Upper lobe of left lung (tissue), 4 donors: ENCODE measurements around the gene LRRC8D.

Source experiments
- POLR2A ChIP-seq, 4 donors: fragments of 450-650 bp; IDR thresholded peaks; one replicate each; pipeline ENCODE4 v1.5.1; 2016 to 2017; ENCODE audit warnings: antibody characterized with exemption in 4 of 4, mild to moderate bottlenecking in 2 of 4
- POLR2AphosphoS5 ChIP-seq, 2 donors: sonication (generic); formaldehyde crosslinking; IDR thresholded peaks; one replicate each; pipeline ENCODE4 v1.5.1; 2017; ENCODE audit warnings: antibody characterized with exemption in 2 of 2
- TF ChIP-seq, protein P1 (sequence below), 6 experiments: fragments of 450-650 bp in 4 of 6; fragments of 200-600 bp in 2 of 6; sonication (generic) in 2 of 6; IDR thresholded peaks; one replicate each; pipeline ENCODE4 v1.5.1; 2016 to 2019; ENCODE audit warnings: antibody characterized with exemption in 6 of 6

DNA sequence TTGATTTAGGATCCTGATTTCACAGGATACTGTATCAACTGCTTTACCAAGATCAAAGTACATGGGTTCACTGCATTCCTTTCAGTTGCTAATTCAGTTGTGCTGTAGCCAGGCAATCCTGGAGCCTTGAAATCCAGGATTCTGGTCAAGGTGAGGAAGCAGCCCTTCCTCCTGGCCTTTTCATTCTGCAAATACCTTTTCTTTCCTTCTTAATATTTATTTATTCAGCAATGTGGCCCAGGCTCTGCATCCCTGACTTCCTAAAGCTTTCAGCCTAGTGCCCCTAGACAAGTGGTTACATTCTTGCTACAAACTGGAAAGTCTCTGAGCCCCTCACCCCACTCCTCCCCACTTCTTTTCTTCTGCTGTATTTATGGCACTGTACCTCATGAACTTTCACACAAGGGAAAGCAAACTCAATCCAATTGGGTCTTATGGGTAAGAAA, 16.2 kb downstream of the LRRC8D start:
- TF ChIP-seq, protein P1, sequence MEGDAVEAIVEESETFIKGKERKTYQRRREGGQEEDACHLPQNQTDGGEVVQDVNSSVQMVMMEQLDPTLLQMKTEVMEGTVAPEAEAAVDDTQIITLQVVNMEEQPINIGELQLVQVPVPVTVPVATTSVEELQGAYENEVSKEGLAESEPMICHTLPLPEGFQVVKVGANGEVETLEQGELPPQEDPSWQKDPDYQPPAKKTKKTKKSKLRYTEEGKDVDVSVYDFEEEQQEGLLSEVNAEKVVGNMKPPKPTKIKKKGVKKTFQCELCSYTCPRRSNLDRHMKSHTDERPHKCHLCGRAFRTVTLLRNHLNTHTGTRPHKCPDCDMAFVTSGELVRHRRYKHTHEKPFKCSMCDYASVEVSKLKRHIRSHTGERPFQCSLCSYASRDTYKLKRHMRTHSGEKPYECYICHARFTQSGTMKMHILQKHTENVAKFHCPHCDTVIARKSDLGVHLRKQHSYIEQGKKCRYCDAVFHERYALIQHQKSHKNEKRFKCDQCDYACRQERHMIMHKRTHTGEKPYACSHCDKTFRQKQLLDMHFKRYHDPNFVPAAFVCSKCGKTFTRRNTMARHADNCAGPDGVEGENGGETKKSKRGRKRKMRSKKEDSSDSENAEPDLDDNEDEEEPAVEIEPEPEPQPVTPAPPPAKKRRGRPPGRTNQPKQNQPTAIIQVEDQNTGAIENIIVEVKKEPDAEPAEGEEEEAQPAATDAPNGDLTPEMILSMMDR (IDR thresholded peaks at IDR 0.05): no peak
- TF ChIP-seq POLR2A (IDR thresholded peaks at IDR 0.05) (no peak), POLR2AphosphoS5 (IDR thresholded peaks at IDR 0.05) (no peak)
